HG02759 (cell line): Measurements from ENCODE around the gene SNTG2.
"Not testable (repeated sequence)": the region's sequence is repeated elsewhere in the genome, so short reads cannot be mapped to it uniquely, and the experiment has no call there.

Source experiments
- ATAC-seq: cut with Tn5 transposase; IDR thresholded peaks from one replicate; pipeline ENCODE4 v1.9.1; 2021; ENCODE audit warnings: mild to moderate bottlenecking, moderate library complexity; ENCODE audit not compliant: unreplicated experiment

SNTG2 gene

GRCh38 chr2:950080-950966, at the start of gene SNTG2:
TSS of gene SNTG2 (plus strand) at chr2:950849. CDS start at chr2:950997, 148 bp downstream.
- peak; percentile 46 for ATAC-seq

- no peak for ATAC-seq
Measured at GRCh38 chr2:902584-902983, 48.1 kb upstream of the SNTG2 start.

GRCh38 chr2:903223-903900, 47.3 kb upstream of the SNTG2 start:
- ATAC-seq, result no peak

GRCh38 chr2:904246-905024, 46.2 kb upstream of the SNTG2 start:
- no peak for ATAC-seq

- ATAC-seq, result no peak
Measured at GRCh38 chr2:905091-905832, 45.4 kb upstream of the SNTG2 start.

- no peak for ATAC-seq
Measured at GRCh38 chr2:905833-906140, 44.9 kb upstream of the SNTG2 start.

- ATAC-seq, result no peak
Measured at GRCh38 chr2:907706-908105, 42.9 kb upstream of the SNTG2 start.

- ATAC-seq, result no peak
Measured at GRCh38 chr2:908568-908967, 42.1 kb upstream of the SNTG2 start.

GRCh38 chr2:909764-910379, 40.8 kb upstream of the SNTG2 start:
- ATAC-seq, result not testable (repeated sequence)

- ATAC-seq, result no peak
Measured at GRCh38 chr2:910698-911097, 40.0 kb upstream of the SNTG2 start.

- no peak for ATAC-seq
Measured at GRCh38 chr2:915979-916378, 34.7 kb upstream of the SNTG2 start.

- ATAC-seq, result no peak
Measured at GRCh38 chr2:916935-917334, 33.7 kb upstream of the SNTG2 start.

- no peak for ATAC-seq
Measured at GRCh38 chr2:919672-920071, 31.0 kb upstream of the SNTG2 start.

GRCh38 chr2:920573-920972, 30.1 kb upstream of the SNTG2 start:
- ATAC-seq, result no peak

GRCh38 chr2:920999-921398, 29.6 kb upstream of the SNTG2 start:
- no peak for ATAC-seq

GRCh38 chr2:922185-922584, 28.5 kb upstream of the SNTG2 start:
- no peak for ATAC-seq

- ATAC-seq, result no peak
Measured at GRCh38 chr2:923832-924601, 26.6 kb upstream of the SNTG2 start.

GRCh38 chr2:924701-925100, 25.9 kb upstream of the SNTG2 start:
- ATAC-seq, result no peak

- ATAC-seq, result no peak
Measured at GRCh38 chr2:925309-925708, 25.3 kb upstream of the SNTG2 start.

- ATAC-seq, result no peak
Measured at GRCh38 chr2:925711-926110, 24.9 kb upstream of the SNTG2 start.
